Vagina (tissue), 2 donors: ENCODE results near the gene DNAH3. TPM values are rescaled to one million over a fixed set of nuclear protein-coding genes. Genes with fewer than 3 reads are reported as not detected.
A peak's percentile ranks its signal among the peaks of the same experiment; 100 is the strongest.
"Not testable (repeated sequence)": the region's sequence is repeated elsewhere in the genome, so short reads cannot be mapped to it uniquely, and the experiment has no call there.

Experiments used
- DNase-seq, 2 donors: peaks; one replicate each; pipeline ENCODE4 v3.0.0-alpha.2; 2017; ENCODE audit errors: extremely low spot score in 2 of 2
- H3K27ac ChIP-seq: fragments of 200-600 bp; sonication (generic); one replicate; pipeline ENCODE4 v1.5.1; 2019
- H3K27me3 ChIP-seq: fragments of 200-600 bp; sonication (generic); one replicate; pipeline ENCODE4 v1.5.1; 2019
- H3K36me3 ChIP-seq, 2 donors: fragments of 200-600 bp; sonication (generic); one replicate each; pipeline ENCODE4 v1.5.1; 2017 to 2019
- H3K4me1 ChIP-seq: fragments of 200-600 bp; sonication (generic); one replicate; pipeline ENCODE4 v1.5.1; 2019
- H3K4me3 ChIP-seq, 2 donors: fragments of 200-600 bp; sonication (generic); 1 replicate in 1 of 2; 2 replicates in 1 of 2; pipeline ENCODE4 v1.5.1; 2016 to 2019
- H3K9me3 ChIP-seq: fragments of 200-600 bp; sonication (generic); one replicate; pipeline ENCODE4 v1.5.1; 2019
- CTCF ChIP-seq, 3 experiments: fragments of 450-650 bp in 2 of 3; fragments of 200-600 bp in 1 of 3; sonication (generic) in 1 of 3; IDR thresholded peaks; one replicate each; pipeline ENCODE4 v1.5.1; 2017 to 2019; ENCODE audit warnings: antibody characterized with exemption in 3 of 3, mild to moderate bottlenecking in 2 of 3, moderate library complexity in 2 of 3
- POLR2A ChIP-seq, 2 donors: fragments of 450-650 bp; IDR thresholded peaks; one replicate each; pipeline ENCODE4 v1.6.1; 2017; ENCODE audit warnings: antibody characterized with exemption in 2 of 2, mild to moderate bottlenecking in 2 of 2, moderate library complexity in 2 of 2
- POLR2AphosphoS5 ChIP-seq, 2 donors: sonication (generic); formaldehyde crosslinking; IDR thresholded peaks; one replicate each; pipeline ENCODE4 v1.9.0; 2017; ENCODE audit warnings: antibody characterized with exemption in 2 of 2, mild to moderate bottlenecking in 2 of 2, low read depth in 1 of 2; ENCODE audit not compliant: insufficient read depth in 1 of 2
- intact Hi-C: fragments of 100-400 bp; cut with DNase I; formaldehyde crosslinking; loops from one replicate; pipeline ENCODE4 v1.15.1; 2023
- total RNA-seq: library from RNA; depleted of rRNA; stranded (reverse); fragments of >200 nt; gene quantifications from one replicate; pipeline ENCODE4 v1.2.3, GENCODE V29; 2016

DNAH3 gene
- total RNA-seq, 1 donor from 2014 or later = 0.25 TPM

GRCh38 chr16:21179126-21179982, 28.7 kb upstream of the DNAH3 start:
- Histone ChIP-seq H3K27ac (no peak overlapping the region), H3K4me1 (no peaks in the 10 kb centered on the region), H3K27me3 (no peaks in the 10 kb centered on the region), H3K4me3 (no peak overlapping the region), H3K36me3 (peaks cover 0 to 76% of the 10 kb centered on the region in 2 donors), H3K9me3 (no peaks in the 10 kb centered on the region)
- intact Hi-C loops = no loop called here
- DNase-seq = no peak
- no peak for TF ChIP-seq POLR2AphosphoS5 (IDR thresholded peaks at IDR 0.05; ENCODE audit: insufficient read depth in 1 of 2, low read depth in 1 of 2)
- TF ChIP-seq CTCF (IDR thresholded peaks at IDR 0.05) = no peak
- TF ChIP-seq POLR2A (IDR thresholded peaks at IDR 0.05) = no peak

GRCh38 chr16:21175397-21175796, 24.8 kb upstream of the DNAH3 start:
- Histone ChIP-seq H3K36me3 (peaks cover 2 to 97% of the 10 kb centered on the region in 2 donors), H3K4me1 (no peaks in the 10 kb centered on the region), H3K27ac (no peak overlapping the region), H3K4me3 (no peak overlapping the region), H3K27me3 (no peaks in the 10 kb centered on the region), H3K9me3 (no peaks in the 10 kb centered on the region)
- peak in 1 of 2 donors; percentile 8 for TF ChIP-seq POLR2AphosphoS5 (IDR thresholded peaks at IDR 0.05; ENCODE audit: insufficient read depth in 1 of 2, low read depth in 1 of 2)
- TF ChIP-seq CTCF (IDR thresholded peaks at IDR 0.05) = no peak
- no peak for TF ChIP-seq POLR2A (IDR thresholded peaks at IDR 0.05)
- DNase-seq = no peak
- intact Hi-C loops = no loop called here

- intact Hi-C loops = no loop called here
- peaks cover 5% of the 10 kb centered on the region for H3K4me1 ChIP-seq
- no peak for DNase-seq
- no peaks in the 10 kb centered on the region for H3K27me3 ChIP-seq
- no peak for TF ChIP-seq CTCF (IDR thresholded peaks at IDR 0.05)
- no peak for TF ChIP-seq POLR2AphosphoS5 (IDR thresholded peaks at IDR 0.05; ENCODE audit: insufficient read depth in 1 of 2, low read depth in 1 of 2)
- no peak for TF ChIP-seq POLR2A (IDR thresholded peaks at IDR 0.05)
- H3K36me3 ChIP-seq = peaks cover 2 to 77% of the 10 kb centered on the region in 2 donors
- H3K9me3 ChIP-seq = no peaks in the 10 kb centered on the region
- no peak overlapping the region for H3K27ac ChIP-seq
- no peak overlapping the region for H3K4me3 ChIP-seq
These were observed 22.0 kb upstream of the DNAH3 start for GRCh38 chr16:21172650-21173049.

- intact Hi-C loops, H3K27ac ChIP-seq, H3K27me3 ChIP-seq, DNase-seq, H3K4me3 ChIP-seq, H3K9me3 ChIP-seq, H3K4me1 ChIP-seq: not testable (repeated sequence)
- H3K36me3 ChIP-seq = peaks cover 2 to 72% of the 10 kb centered on the region in 2 donors
These were observed 19.5 kb upstream of the DNAH3 start for GRCh38 chr16:21170116-21170515.

- H3K36me3 ChIP-seq = peaks cover 2 to 72% of the 10 kb centered on the region in 2 donors
- H3K27me3 ChIP-seq = no peaks in the 10 kb centered on the region
- H3K4me3 ChIP-seq = no peak overlapping the region
- no peak overlapping the region for H3K27ac ChIP-seq
- DNase-seq = no peak
- H3K9me3 ChIP-seq = no peaks in the 10 kb centered on the region
- H3K4me1 ChIP-seq = peaks cover 6% of the 10 kb centered on the region
- no peak for TF ChIP-seq POLR2AphosphoS5 (IDR thresholded peaks at IDR 0.05; ENCODE audit: insufficient read depth in 1 of 2, low read depth in 1 of 2)
- no peak for TF ChIP-seq POLR2A (IDR thresholded peaks at IDR 0.05)
- TF ChIP-seq CTCF (IDR thresholded peaks at IDR 0.05) = no peak
- intact Hi-C loops = no loop called here
These were observed 18.8 kb upstream of the DNAH3 start for GRCh38 chr16:21169249-21169981.
